Ecto neural progenitor cell (in vitro differentiated cells): ENCODE measurements around the gene TTC6.

Experiments used
- DNase-seq: peaks from one replicate; pipeline ENCODE4 v3.0.0-alpha.2; 2018; ENCODE audit warnings: low spot score

TTC6 gene

DNA sequence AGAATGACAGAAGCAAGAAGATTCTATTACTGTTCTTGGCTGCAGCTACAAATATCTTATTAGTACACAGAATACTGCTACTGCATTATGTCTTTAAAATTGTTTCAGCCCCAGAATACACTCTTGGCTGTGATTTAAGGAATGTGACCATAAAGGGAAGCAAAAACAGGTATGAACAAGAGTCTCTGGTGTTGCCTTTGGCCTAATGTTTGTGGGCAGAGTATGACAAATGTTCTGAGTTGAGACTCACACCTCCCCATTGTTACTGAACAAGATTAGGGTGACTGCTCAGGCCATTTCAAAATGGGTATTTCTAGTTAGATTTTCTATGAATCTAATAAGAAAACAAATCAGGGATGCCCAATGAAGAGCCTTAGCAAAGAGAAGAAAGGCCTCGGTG is 28.5 kb downstream of the TTC6 start:
- DNase-seq, result no peak

DNA sequence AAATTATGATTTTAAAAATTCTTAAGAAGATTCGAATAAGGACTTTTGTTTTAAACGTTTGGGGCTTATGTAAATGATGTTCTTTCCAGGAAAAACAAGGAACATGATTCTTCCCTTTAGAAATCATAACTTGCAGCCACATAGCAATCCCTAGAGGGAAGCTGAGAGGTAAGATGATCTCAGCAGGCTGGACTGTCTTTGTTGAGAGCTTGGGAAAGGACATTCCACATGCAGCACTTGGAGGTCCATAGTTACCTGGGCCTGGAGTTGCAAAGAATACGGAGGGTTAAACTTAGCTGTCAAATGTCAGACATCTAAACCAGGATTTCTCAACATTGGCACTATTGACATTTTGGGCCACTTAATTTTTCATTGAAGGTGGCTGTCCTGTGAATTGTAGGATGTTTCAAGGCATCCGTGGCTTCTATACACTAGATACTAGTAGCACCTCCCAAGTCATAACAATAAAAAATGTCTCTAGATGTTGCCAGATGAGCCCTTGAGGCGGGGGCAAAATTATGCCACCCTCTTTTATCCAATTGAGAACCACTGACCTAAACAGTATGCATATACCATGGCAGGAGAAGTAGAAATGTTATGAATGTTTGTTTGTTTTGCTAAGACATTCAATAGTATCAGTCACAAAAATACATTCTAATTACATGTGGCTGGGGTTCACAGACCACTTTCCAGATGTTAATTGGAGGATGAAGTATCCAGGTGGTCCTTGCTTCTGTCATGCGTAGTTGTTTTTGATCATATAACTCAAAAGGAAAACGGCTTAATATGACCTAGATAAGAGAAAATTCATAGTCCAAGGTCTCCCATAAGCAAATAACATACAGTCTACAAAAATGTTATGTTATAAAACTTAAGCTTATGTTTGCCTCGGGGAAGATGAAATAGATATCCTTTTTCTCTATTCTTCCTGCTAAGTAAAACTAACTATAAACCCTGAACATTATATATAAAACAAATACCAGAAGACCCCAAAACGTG is 30.5 kb downstream of the TTC6 start:
- no peak for DNase-seq

DNA sequence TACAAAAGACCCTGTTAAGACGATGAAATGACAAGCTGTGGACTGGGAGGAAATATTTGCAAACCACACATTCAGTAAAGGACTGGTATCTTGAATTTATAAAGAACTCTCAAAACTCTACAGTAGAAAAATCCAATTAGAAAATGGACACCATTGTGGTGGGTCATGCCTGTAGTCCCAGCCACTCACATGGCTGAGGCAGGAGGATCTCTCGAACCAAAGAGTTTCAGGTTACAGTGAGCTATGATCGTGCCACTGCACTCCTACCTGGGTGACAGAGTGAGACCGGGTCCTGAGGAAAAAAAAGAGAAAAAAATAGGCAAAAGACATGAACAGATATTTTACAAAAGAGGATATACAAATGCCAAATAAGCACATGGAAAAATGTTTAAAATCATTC is 41.9 kb downstream of the TTC6 start:
- DNase-seq, result no peak

DNA sequence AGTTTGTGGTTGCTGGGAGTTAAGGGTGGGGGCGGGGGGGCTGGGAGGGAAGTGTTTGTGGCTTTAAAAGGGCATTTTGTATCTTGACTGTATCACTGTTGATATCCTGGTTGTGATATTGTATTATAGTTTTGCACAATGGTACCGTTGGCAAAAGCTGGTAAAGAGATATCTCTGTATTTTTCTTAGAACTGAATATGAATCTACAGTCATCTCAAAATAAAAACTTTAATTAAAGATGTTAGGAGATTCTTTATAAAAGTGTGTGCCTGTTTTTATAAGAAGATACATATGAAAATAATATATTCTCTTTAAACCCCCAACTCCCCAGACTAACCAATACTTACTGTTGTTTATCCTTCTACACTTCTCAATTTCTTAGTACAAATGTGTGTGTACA is 43.2 kb downstream of the TTC6 start:
- DNase-seq, result no peak

DNA sequence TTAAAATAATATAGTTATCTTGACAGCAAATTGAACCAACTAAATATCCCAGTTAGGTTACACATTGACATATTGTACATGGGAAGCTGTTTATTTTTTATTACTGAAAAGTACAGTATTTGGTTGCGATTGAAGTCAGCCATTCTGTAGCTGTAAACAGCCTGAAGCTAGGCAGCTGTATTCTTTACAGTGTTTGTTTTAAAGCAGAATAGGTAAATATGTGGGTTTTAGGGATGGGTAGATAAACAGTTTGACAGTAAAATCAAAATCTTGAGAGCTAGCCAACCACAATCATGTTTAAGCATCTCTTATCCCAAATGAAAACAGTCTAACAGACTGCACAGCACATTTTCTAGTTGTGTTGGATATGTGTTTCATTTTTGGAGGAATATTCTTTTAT is 45.7 kb downstream of the TTC6 start:
- DNase-seq, result no peak

DNA sequence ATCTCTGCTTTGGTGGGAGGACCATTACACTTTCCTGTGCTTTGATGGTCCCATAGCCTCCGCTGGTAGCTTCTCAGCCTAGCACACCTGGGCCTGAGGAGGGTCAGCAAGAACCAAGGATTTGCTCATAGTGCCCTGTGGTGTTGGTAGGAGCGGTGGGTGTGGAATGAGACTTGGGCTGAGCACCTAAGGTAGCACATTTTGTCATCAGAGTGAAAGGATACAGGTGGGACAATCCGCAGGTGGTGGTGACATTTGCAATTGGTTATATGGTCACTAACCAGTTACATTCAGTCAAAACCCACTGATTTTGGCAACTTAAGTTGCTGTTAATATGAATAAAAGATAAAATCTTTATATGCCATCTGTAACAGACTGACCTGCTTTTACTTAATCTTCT is 46.7 kb downstream of the TTC6 start:
- DNase-seq, result no peak

DNA sequence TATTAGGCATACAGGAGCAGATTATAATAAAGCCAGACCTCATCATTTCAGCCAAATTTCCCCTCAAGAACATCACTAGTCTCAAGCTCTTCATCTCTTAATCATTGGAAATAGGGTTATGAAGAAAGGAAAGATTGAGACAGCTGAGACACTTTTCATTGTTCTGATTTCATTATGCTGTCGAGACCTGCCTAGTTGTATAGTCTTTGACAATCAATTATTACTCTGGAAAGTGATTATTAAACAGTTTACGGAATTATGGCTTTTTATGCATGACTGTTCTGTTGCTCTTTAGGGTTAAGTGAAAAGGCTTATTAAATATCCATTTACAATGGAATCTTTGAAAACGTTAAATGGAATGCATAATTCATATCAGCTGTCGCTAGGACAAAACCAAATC is 48.3 kb downstream of the TTC6 start:
- no peak for DNase-seq
